HUES48 (cell line): ENCODE measurements around the gene PLA2G10.
"Not testable (repeated sequence)": the region's sequence is repeated elsewhere in the genome, so short reads cannot be mapped to it uniquely, and the experiment has no call there.

Source experiments
- H3K27ac ChIP-seq: one replicate; pipeline ENCODE4 v1.7.0; 2013; ENCODE audit warnings: low read depth, low read length, inconsistent platforms
- H3K27me3 ChIP-seq: 2 replicates; pipeline ENCODE4 v1.6.1; 2013; ENCODE audit warnings: mild to moderate bottlenecking, low read length; ENCODE audit not compliant: control insufficient read depth, insufficient read depth
- H3K36me3 ChIP-seq: 2 replicates; pipeline ENCODE4 v1.6.1; 2013; ENCODE audit warnings: low read length; ENCODE audit not compliant: control insufficient read depth, insufficient read depth
- H3K4me1 ChIP-seq: 2 replicates; pipeline ENCODE4 v1.6.1; 2013; ENCODE audit warnings: mild to moderate bottlenecking, low read length; ENCODE audit not compliant: control insufficient read depth, insufficient read depth
- H3K4me3 ChIP-seq: 2 replicates; pipeline ENCODE4 v1.5.1; 2013; ENCODE audit warnings: mild to moderate bottlenecking, low read depth, low read length
- H3K9ac ChIP-seq: 2 replicates; pipeline ENCODE4 v1.6.1; 2013; ENCODE audit warnings: mild to moderate bottlenecking, low read depth, low read length, moderate library complexity
- H3K9me3 ChIP-seq: 2 replicates; pipeline ENCODE4 v1.6.1; 2013; ENCODE audit warnings: low read length; ENCODE audit not compliant: control insufficient read depth, insufficient read depth

The PLA2G10 gene

GRCh38 chr16:14681115-14681514 is 13.0 kb downstream of the PLA2G10 start:
- no peaks in the 10 kb centered on the region for H3K4me1 ChIP-seq
- no peak overlapping the region for H3K9ac ChIP-seq
- H3K9me3 ChIP-seq: no peaks in the 10 kb centered on the region
- no peak overlapping the region for H3K4me3 ChIP-seq
- no peak overlapping the region for H3K27ac ChIP-seq
- no peaks in the 10 kb centered on the region for H3K36me3 ChIP-seq
- H3K27me3 ChIP-seq: no peaks in the 10 kb centered on the region

GRCh38 chr16:14680396-14680795 is 13.7 kb downstream of the PLA2G10 start:
- not testable (repeated sequence) for H3K4me3 ChIP-seq

GRCh38 chr16:14678748-14679497 is 15.2 kb downstream of the PLA2G10 start:
- Histone ChIP-seq H3K4me3 (no peak overlapping the region), H3K27me3 (no peaks in the 10 kb centered on the region), H3K27ac (no peak overlapping the region), H3K4me1 (no peaks in the 10 kb centered on the region), H3K9me3 (no peaks in the 10 kb centered on the region), H3K36me3 (no peaks in the 10 kb centered on the region), H3K9ac (no peak overlapping the region)

More at GRCh38 chr16:14680396-14680795, 13.7 kb downstream of the PLA2G10 start:
- not testable (repeated sequence) for H3K27ac ChIP-seq, H3K36me3 ChIP-seq, H3K4me1 ChIP-seq, H3K27me3 ChIP-seq, H3K9me3 ChIP-seq, H3K9ac ChIP-seq

- Histone ChIP-seq H3K4me1 (no peaks in the 10 kb centered on the region), H3K27ac (no peak overlapping the region), H3K9me3 (no peaks in the 10 kb centered on the region)
These were observed 16.5 kb downstream of the PLA2G10 start for GRCh38 chr16:14677627-14678026.

GRCh38 chr16:14676633-14677032 is 17.5 kb downstream of the PLA2G10 start:
- H3K36me3 ChIP-seq: no peaks in the 10 kb centered on the region
- H3K4me1 ChIP-seq: no peaks in the 10 kb centered on the region
- H3K9me3 ChIP-seq: no peaks in the 10 kb centered on the region
- no peaks in the 10 kb centered on the region for H3K27me3 ChIP-seq
- H3K9ac ChIP-seq: no peak overlapping the region
- H3K27ac ChIP-seq: no peak overlapping the region
- H3K4me3 ChIP-seq: no peak overlapping the region

More at GRCh38 chr16:14677627-14678026, 16.5 kb downstream of the PLA2G10 start:
- no peaks in the 10 kb centered on the region for H3K36me3 ChIP-seq
- no peaks in the 10 kb centered on the region for H3K27me3 ChIP-seq
- H3K9ac ChIP-seq: no peak overlapping the region
- H3K4me3 ChIP-seq: no peak overlapping the region

- Histone ChIP-seq H3K9me3 (no peaks in the 10 kb centered on the region), H3K9ac (no peak overlapping the region), H3K27ac (no peak overlapping the region), H3K27me3 (no peaks in the 10 kb centered on the region), H3K4me1 (no peaks in the 10 kb centered on the region), H3K4me3 (no peak overlapping the region), H3K36me3 (peaks cover 15% of the 10 kb centered on the region)
These were observed 21.6 kb downstream of the PLA2G10 start for GRCh38 chr16:14672403-14672971.

GRCh38 chr16:14669776-14670175 is 24.3 kb downstream of the PLA2G10 start:
- H3K27ac ChIP-seq: no peak overlapping the region
- no peaks in the 10 kb centered on the region for H3K4me1 ChIP-seq
- peaks cover 41% of the 10 kb centered on the region for H3K36me3 ChIP-seq
- H3K4me3 ChIP-seq: no peak overlapping the region
- no peak overlapping the region for H3K9ac ChIP-seq
- H3K27me3 ChIP-seq: no peaks in the 10 kb centered on the region
- no peaks in the 10 kb centered on the region for H3K9me3 ChIP-seq

- Histone ChIP-seq H3K9ac (no peak overlapping the region), H3K36me3 (peaks cover 52% of the 10 kb centered on the region), H3K4me3 (no peak overlapping the region)
These were observed 25.4 kb downstream of the PLA2G10 start for GRCh38 chr16:14668556-14669223.

GRCh38 chr16:14667347-14668266 is 26.5 kb downstream of the PLA2G10 start:
- Histone ChIP-seq H3K4me1 (no peaks in the 10 kb centered on the region), H3K4me3 (no peak overlapping the region), H3K9me3 (no peaks in the 10 kb centered on the region), H3K27ac (no peak overlapping the region), H3K9ac (no peak overlapping the region), H3K27me3 (no peaks in the 10 kb centered on the region), H3K36me3 (peaks cover 62% of the 10 kb centered on the region)

More at GRCh38 chr16:14668556-14669223, 25.4 kb downstream of the PLA2G10 start:
- Histone ChIP-seq H3K9me3 (no peaks in the 10 kb centered on the region), H3K27ac (no peak overlapping the region), H3K4me1 (no peaks in the 10 kb centered on the region), H3K27me3 (no peaks in the 10 kb centered on the region)

GRCh38 chr16:14658063-14658462 is 36.0 kb downstream of the PLA2G10 start:
- Histone ChIP-seq H3K36me3 (peaks cover 80% of the 10 kb centered on the region), H3K9me3 (no peaks in the 10 kb centered on the region), H3K4me3 (no peak overlapping the region), H3K27me3 (no peaks in the 10 kb centered on the region), H3K27ac (no peak overlapping the region), H3K4me1 (no peaks in the 10 kb centered on the region), H3K9ac (no peak overlapping the region)
